ENCODE measurements around the gene KCNJ3. TPM values are rescaled to one million over a fixed set of nuclear protein-coding genes. Genes with fewer than 3 reads are reported as not detected.
A peak's percentile ranks its signal among the peaks of the same experiment; 100 is the strongest.

KCNJ3 gene
- total RNA-seq, 1 donor from 2014 or later: 0.26 TPM

DNA sequence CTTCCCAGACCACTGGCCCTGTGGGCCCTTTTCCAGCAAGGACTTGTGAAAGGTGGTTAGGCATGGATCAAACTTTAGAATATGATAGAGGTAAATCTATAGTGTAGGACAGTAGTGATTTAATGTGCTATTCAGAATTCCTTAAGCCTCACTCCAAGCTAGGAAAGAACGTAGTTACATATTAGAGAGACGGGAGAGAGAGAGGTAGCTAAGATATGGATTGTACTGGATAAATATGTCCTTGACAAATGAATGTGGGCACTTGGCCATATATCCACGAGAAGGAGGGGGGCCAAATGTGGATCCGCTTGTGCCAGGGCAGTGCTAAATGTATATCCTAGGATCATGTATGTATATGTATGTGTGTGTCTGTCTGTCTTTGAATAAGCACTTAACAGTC, 6.5 kb downstream of the KCNJ3 start:
- H2AFZ ChIP-seq (replicated peaks): no peak overlapping the region
- no peak overlapping the region for H3K4me3 ChIP-seq
- DNase-seq (ENCODE audit: low spot score): no peak
- H3K4me1 ChIP-seq: peaks cover 15% of the 10 kb centered on the region
- no peak overlapping the region for H3K27ac ChIP-seq
- Mint-ChIP-seq H3K4me1 (no peaks in the 10 kb centered on the region), H3K36me3 (no peaks in the 10 kb centered on the region), H3K9me3 (no peaks in the 10 kb centered on the region), H3K27me3 (ENCODE audit: insufficient read depth, low read depth) (no peaks in the 10 kb centered on the region), H3K27ac (no peak overlapping the region), H3K4me3 (no peak overlapping the region)
- peaks cover under 1% of the 10 kb centered on the region for H3K27me3 ChIP-seq
- H3K4me2 ChIP-seq: no peak overlapping the region
- H4K20me1 ChIP-seq (ENCODE audit: low read depth): no peaks in the 10 kb centered on the region
- TF ChIP-seq EZH2 (IDR thresholded peaks at IDR 0.05) (no peak), EZH2phosphoT487 (IDR thresholded peaks at IDR 0.05) (no peak)
- TF ChIP-seq, protein P1, sequence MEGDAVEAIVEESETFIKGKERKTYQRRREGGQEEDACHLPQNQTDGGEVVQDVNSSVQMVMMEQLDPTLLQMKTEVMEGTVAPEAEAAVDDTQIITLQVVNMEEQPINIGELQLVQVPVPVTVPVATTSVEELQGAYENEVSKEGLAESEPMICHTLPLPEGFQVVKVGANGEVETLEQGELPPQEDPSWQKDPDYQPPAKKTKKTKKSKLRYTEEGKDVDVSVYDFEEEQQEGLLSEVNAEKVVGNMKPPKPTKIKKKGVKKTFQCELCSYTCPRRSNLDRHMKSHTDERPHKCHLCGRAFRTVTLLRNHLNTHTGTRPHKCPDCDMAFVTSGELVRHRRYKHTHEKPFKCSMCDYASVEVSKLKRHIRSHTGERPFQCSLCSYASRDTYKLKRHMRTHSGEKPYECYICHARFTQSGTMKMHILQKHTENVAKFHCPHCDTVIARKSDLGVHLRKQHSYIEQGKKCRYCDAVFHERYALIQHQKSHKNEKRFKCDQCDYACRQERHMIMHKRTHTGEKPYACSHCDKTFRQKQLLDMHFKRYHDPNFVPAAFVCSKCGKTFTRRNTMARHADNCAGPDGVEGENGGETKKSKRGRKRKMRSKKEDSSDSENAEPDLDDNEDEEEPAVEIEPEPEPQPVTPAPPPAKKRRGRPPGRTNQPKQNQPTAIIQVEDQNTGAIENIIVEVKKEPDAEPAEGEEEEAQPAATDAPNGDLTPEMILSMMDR (IDR thresholded peaks at IDR 0.05): no peak
- H3K36me3 ChIP-seq: no peaks in the 10 kb centered on the region
- no peaks in the 10 kb centered on the region for H3F3A ChIP-seq (ENCODE audit: low read depth)
- no peaks in the 10 kb centered on the region for H3K79me2 ChIP-seq (ENCODE audit: low read depth)
- no peak overlapping the region for H3K9ac ChIP-seq
- H3K9me3 ChIP-seq (ENCODE audit: low read depth): no peaks in the 10 kb centered on the region

DNA sequence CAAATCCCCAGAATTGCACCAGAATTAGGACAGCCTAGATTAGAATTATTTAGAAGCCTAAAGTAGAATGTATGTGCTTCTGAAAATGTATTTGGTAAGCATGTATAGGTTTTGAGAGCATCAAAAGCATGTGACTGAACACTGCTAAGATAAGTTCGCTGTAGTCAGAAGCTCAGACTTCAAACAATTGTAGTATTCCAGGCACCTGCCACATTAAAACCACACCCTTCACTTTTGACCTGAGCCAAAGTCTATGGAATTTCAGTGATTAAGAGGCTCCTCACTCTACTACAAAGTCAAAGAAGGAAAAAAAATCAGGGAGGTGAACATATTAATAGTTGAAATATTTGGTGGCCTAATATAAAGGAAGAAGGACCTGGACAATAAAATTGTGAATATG, 8.2 kb downstream of the KCNJ3 start:
- no peaks in the 10 kb centered on the region for H3F3A ChIP-seq (ENCODE audit: low read depth)
- no peaks in the 10 kb centered on the region for H3K36me3 ChIP-seq
- peaks cover 11% of the 10 kb centered on the region for H3K4me1 ChIP-seq
- no peaks in the 10 kb centered on the region for H3K27me3 ChIP-seq
- Mint-ChIP-seq H3K9me3 (no peaks in the 10 kb centered on the region), H3K4me1 (no peaks in the 10 kb centered on the region), H3K27me3 (ENCODE audit: insufficient read depth, low read depth) (no peaks in the 10 kb centered on the region), H3K4me3 (no peak overlapping the region), H3K27ac (no peak overlapping the region), H3K36me3 (no peaks in the 10 kb centered on the region)
- no peak overlapping the region for H3K27ac ChIP-seq
- H4K20me1 ChIP-seq (ENCODE audit: low read depth): no peaks in the 10 kb centered on the region
- no peak overlapping the region for H2AFZ ChIP-seq (replicated peaks)
- no peak for DNase-seq (ENCODE audit: low spot score)
- H3K9me3 ChIP-seq (ENCODE audit: low read depth): no peaks in the 10 kb centered on the region
- H3K4me2 ChIP-seq: no peak overlapping the region
- no peak overlapping the region for H3K9ac ChIP-seq
- TF ChIP-seq EZH2phosphoT487 (IDR thresholded peaks at IDR 0.05): no peak
- TF ChIP-seq, protein P1 (IDR thresholded peaks at IDR 0.05): no peak
- H3K79me2 ChIP-seq (ENCODE audit: low read depth): no peaks in the 10 kb centered on the region
- no peak overlapping the region for H3K4me3 ChIP-seq

DNA sequence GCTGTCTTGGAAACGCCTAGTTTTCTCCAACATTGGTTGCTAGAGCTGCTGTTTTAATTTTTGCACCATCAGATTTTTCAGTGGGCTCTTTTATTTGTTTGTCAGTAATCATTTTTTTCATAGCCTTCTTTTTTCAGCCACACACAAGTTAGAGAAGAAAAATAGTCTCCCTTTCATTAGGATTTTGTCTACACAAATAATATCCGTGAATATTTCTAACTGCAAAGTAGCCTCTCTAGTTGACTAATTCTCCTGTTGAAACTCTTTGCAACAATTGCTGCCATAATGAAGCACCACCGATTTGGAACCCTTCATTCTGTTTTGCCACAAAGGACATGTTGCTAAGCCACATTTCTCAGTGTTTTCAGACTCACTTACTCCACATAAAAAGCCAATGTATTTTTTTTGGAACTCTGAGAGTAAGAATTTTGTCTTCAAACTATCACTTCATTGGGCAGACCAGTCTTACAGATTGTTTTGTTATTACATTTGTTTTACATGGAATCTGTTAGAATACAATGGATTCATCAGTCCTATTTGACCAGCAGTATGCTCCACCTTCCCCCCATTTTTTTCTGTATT, 9.6 kb downstream of the KCNJ3 start:
- no peak overlapping the region for H3K4me3 Mint-ChIP-seq
- Histone ChIP-seq H3K27me3 (no peaks in the 10 kb centered on the region), H3F3A (ENCODE audit: low read depth) (peaks cover 1% of the 10 kb centered on the region), H3K79me2 (ENCODE audit: low read depth) (no peaks in the 10 kb centered on the region), H3K36me3 (no peaks in the 10 kb centered on the region), H3K4me1 (peaks cover 14% of the 10 kb centered on the region), H3K9ac (no peak overlapping the region), H3K9me3 (ENCODE audit: low read depth) (no peaks in the 10 kb centered on the region), H3K27ac (peak overlapping the region; percentile 23), H4K20me1 (ENCODE audit: low read depth) (no peaks in the 10 kb centered on the region), H3K4me2 (no peak overlapping the region), H2AFZ (replicated peaks) (peak overlapping the region; percentile 32), H3K4me3 (no peak overlapping the region)
- H3K36me3 Mint-ChIP-seq: no peaks in the 10 kb centered on the region
- DNase-seq (ENCODE audit: low spot score): no peak
- H3K27me3 Mint-ChIP-seq (ENCODE audit: insufficient read depth, low read depth): no peaks in the 10 kb centered on the region
- H3K27ac Mint-ChIP-seq: no peak overlapping the region
- TF ChIP-seq, protein P1 (IDR thresholded peaks at IDR 0.05): no peak
- TF ChIP-seq EZH2 (IDR thresholded peaks at IDR 0.05): no peak
- no peak for TF ChIP-seq EZH2phosphoT487 (IDR thresholded peaks at IDR 0.05)
- H3K9me3 Mint-ChIP-seq: no peaks in the 10 kb centered on the region
- H3K4me1 Mint-ChIP-seq: peaks cover 2% of the 10 kb centered on the region

Data from neural progenitor cell (in vitro differentiated cells).